COLO668 (cell line): ENCODE results near the gene GRB7.
"Not testable (repeated sequence)": the region's sequence is repeated elsewhere in the genome, so short reads cannot be mapped to it uniquely, and the experiment has no call there.

Source experiments
- DNase-seq: peaks from one replicate; lab custom pipeline; 2025; ENCODE audit not compliant: unreplicated experiment; lab: John Stamatoyannopoulos, UW

Gene GRB7

DNA sequence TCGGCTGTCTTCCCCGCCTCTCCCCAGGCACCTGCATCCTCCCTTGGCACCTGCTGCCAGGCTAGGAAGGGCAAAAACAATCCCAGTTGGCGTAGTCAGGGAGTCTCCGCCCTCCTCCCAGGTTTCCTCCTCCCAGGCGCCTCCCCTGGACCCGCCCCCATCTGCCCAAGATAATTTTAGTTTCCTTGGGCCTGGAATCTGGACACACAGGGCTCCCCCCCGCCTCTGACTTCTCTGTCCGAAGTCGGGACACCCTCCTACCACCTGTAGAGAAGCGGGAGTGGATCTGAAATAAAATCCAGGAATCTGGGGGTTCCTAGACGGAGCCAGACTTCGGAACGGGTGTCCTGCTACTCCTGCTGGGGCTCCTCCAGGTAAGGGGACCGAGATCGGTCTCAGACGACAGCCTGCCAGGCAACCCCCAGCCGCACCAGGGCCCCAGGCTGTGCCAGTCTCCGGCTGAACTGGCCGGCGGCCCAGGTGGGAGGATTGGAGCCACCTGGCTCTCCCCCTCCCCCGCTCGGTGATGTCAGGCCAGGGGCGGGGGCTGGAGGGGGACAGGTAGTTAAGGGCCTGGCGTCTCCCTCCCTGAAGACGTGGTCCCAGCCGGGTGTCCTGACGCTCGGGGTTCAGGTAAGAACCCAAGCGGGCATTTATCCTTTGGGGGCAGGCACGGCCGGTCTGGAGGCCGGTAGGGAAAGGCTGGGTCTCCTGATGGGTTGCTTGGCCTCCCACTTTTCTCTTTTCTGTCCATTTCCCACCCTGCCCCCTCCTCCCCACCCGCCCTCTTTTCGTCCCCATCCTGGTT is at the start of gene GRB7:
Gene GRB7 (plus strand): TSS at position 179 of the 808 bp plus-strand sequence. CDS start 4,364 bp downstream, outside the sequence.
- DNase-seq: peak; percentile 89

DNA sequence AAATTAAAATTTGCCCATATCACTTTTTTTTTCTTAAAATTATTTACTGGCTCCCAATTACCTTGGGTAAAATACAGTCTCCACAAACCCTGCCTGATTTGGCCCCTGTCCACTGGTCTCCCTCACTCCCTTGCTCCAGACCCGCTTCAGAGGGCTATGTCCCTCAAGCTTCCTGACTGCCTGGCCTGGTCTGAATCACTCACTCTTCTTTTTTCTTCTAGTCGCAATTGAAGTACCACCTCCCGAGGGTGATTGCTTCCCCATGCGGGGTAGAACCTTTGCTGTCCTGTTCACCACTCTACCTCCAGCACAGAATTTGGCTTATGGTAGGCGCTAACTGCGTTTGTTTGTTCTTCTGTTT is 49.3 kb upstream of the GRB7 start:
- no peak for DNase-seq

DNA sequence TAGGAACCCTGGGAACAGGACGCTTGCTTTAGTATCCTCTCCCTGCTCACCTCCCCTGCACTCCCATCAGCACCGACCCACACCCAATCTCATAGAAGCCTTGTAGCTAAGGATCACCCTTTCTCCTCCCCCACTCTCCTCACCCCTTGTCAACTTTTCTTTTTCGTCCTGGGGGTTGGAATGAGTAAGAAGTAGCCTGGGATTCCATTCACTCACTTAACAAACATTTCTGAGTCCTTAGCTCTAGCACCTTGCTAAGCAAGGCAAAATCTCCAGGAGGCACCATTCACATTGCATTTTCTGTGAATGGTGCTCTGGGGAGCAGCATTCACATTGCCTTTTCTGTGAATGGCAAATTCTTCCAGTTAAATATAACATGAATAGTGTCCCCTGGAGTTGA is 48.8 kb upstream of the GRB7 start:
- DNase-seq: no peak

DNA sequence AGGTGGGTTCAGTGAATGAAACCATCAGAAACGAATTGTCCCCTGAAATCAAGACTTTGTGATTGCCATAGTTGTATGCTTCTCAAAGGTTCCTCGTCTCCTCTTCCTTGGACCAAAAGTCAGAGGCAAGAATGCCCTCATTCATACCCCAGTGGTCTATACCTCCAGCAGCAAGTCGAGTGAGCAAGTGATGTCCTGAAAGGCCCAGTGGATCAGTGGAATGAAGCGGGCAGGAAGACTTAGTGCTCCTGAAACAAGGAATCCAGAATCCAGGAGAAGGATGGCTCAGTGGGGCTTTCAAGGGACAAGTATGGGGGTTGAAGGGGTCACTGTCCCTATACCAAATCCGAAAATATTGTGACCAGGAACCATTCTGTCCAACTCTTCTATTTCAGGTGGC is 43.1 kb upstream of the GRB7 start:
- DNase-seq: no peak

DNA sequence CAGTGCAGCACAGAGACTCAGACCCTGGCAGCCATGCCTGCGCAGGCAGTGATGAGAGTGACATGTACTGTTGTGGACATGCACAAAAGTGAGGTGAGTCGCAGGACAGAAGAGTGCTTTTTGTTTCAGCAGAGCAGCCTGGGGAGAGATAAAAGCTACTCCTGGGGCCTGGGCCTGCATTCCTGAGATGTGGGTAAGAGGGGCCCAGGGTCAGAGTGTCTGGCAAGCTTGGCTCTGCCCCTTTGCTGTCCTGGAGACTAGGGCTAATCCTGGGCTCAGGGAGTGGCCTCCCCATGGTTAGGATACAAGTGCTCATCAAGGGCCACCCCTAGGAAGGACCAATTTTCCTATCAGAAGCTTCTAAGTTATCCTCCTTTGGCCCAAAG is 42.7 kb upstream of the GRB7 start:
- no peak for DNase-seq

DNA sequence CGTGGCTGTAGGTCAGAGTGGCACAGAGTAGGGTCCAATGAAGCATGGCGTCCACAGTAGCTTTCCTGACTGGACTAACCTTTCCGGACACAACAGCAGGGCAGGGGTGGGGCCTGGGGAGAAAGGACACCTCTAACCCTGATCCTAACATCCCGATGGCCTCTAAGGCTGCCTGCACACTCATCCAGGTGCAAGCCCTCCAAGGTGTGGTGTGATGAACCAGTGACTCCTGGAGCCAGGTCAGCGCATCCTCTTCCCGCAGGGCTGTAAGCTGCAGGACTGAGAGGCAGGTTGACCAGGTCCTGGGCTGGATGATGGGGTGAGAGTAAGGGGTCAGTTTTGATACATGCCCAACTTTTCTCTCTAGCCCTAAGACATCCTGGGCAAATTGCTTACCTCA is 41.0 kb upstream of the GRB7 start:
- DNase-seq: no peak

DNA sequence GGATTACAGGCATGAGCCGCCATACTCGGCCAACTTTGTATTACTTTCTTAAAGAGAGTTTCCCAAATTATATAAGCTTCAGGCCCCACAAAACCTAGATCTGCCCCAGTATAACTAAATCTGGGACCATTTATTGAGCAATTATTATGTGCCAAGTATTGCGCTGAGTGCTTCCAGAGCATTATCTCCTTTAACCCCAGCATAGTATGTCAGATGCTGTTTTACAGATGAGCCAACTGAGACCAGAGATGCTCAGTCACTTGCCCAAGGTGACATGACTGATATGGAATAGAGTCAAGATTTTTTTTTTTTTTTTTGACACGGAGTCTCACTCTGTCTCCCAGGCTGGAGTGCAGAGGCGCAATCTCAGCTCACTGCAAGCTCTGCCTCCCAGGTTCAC is 39.8 kb upstream of the GRB7 start:
- DNase-seq: no peak

DNA sequence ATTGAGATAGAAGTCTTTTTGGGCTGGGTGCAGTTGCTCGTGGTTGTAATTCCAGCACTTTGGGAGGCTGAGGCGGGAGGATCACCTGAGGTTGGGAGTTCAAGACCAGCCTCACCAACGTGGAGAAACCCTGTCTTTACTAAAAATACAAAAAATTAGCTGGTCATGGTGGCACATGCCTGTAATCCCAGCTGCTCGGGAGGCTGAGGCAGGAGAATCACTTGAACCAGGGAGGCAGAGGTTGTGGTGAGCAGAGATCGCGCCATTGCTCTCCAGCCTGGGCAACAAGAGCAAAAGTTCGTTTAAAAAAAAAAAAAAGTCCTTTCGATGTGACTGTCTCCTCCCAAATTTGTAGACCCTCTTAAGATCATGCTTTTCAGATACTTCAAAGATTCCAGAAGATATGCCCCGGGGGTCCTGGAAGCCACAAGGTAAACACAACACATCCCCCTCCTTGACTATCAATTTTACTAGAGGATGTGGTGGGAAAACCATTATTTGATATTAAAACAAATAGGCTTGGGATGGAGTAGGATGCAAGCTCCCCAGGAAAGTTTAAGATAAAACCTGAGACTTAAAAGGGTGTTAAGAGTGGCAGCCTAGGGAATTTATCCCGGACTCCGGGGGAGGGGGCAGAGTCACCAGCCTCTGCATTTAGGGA is 38.5 kb upstream of the GRB7 start:
- DNase-seq: not testable (repeated sequence)

DNA sequence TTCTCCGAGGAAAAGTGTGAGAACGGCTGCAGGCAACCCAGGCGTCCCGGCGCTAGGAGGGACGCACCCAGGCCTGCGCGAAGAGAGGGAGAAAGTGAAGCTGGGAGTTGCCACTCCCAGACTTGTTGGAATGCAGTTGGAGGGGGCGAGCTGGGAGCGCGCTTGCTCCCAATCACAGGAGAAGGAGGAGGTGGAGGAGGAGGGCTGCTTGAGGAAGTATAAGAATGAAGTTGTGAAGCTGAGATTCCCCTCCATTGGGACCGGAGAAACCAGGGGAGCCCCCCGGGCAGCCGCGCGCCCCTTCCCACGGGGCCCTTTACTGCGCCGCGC is 38.0 kb upstream of the GRB7 start, which contains the start of gene ERBB2:
Gene ERBB2 (plus strand): TSS at position 247 of the 330 bp plus-strand sequence. CDS start 175 bp downstream, outside the sequence.
- DNase-seq: peak; percentile 14

DNA sequence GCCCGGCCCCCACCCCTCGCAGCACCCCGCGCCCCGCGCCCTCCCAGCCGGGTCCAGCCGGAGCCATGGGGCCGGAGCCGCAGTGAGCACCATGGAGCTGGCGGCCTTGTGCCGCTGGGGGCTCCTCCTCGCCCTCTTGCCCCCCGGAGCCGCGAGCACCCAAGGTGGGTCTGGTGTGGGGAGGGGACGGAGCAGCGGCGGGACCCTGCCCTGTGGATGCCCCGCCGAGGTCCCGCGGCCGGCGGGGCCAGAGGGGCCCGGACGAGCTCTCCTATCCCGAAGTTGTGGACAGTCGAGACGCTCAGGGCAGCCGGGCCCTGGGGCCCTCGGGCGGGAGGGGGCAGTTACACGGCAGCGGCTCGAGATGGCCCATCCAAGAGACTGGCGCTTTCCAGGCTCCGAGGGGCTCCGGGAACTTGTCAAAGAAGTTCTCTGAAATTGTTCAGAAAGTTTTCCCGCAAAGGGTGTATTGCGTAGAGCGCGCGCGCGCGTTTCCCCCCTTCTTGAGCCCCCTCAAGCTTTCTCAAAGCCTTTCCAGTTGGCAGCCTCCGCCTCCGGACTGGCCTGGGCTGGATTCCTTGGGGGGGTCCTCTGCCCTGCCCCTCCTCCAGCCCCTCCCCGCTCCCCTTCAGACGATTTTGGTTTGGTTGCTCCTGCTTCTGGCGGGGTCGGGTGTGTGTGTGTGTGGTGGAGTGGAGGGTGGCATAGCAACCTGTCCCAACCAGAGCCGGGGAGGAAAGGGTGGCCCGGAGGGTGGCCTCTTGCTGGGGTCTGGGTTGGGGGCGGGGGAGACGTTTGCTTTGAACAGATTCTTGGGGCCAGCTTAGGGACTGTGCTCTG is 37.4 kb upstream of the GRB7 start:
- DNase-seq: peak; percentile 14

DNA sequence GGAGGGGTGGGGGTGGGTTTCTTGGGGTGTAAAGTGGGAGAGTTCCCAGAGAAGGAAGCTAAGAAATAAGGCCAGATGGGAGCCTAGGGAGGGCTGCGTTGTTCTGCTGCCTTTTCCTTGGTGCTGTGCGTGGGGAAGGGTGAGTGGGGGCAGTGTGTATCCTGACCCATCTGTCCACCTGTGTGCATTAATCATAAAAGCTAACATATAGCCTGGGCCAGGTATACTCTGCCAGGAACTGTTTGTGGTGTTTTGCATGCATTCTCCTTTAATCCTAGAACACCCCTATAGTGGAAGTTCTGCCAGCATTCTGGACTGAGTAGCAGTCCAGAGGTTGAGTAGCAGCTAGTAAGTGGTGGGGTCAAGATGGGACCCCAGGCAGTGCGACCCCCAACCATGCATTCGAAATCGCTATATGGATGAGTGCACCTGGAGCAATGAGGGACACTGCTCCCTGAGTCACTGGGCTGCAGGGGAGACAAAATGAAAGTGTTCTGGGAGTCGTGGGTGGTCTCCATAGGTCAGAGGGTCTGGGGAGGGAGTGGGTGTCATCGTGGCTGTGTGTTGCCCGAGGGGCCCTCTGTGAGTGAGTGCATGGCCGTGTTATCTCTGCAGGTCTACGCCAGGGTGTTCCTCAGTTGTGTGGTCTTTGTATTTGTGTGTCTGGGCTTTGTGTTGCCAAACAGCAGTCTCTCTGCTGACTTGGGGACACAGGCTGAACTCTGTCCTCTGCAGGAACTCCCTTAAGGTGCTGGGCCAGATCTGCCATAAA is 36.5 kb upstream of the GRB7 start:
- DNase-seq: no peak

DNA sequence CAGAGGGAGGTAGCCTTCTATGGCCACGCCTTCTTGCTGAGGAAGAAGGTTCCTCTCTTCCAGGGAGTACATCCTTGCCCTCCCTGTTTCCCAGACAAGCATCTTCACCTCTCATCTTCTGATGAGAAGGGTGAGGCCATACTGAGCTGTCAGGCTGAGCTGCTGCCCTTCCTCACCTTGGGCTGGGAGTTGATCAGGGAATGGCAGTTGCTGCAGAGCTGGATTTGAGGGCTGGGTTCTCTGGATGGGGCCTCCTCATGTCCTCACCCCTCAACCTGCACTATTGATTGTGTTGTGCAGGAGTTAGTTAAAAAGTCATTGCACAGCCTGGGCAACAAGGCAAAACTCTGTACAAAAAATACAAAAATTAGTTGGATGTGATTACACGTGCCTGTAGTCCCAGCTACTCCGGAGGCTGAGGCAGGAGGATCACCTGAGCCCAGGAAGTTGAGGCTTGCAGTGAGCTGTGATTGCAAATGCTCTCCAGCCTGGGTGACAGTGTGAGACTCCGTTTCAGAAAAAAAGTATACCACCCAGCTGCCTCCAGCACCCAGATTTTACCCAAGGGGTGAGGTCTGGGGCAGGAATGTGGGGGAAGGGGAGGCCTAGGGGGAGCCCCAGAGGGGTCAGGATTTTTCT is 35.8 kb upstream of the GRB7 start:
- DNase-seq: no peak

DNA sequence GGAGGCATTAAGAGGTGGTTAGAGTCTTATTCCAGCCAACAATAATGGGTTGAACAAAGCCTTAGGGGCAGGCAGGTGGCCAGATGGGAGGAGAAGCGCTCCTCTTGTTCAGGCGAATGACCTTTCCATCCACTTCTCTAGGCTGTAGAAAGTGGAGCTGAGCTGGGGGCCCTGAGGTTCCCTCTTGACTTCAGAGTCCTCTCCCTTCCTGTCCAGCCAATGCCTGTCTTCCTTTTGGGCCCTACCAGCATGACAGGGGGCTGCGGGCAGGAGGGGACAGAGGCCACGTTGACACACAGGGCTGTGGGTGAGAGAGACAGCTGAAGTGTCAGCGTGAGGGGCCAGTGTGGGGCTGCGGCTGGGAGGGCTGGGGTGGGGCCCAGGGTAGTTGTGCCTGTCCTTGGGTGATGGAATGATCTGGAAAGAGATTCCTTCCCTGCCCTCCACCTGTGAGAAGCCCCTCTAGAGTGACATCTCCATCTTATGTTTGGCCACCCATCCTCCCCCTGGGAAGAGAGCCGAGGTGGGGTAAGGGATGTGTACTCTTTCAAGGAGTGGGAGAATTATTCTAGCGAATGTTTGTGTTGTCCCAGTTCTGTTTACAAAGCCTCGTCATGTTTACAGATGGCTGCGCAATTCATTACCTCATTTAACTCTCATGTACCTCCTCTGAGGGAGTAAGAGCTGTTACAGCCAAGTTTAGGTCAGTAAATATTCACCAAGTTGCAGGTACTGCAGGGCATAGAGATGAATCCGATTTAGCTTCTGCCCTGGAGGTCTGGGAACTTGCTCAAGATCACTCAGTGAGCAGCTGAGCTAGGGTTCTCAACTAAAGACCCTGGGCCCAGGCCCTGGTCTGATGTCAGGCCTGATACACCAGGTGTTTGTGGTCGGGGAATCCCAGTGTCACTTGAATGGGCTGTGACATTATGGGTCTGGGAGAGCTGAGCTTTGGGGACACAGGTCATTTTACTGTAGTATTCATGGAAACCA is 34.5 kb upstream of the GRB7 start:
- peak; percentile 62 for DNase-seq

DNA sequence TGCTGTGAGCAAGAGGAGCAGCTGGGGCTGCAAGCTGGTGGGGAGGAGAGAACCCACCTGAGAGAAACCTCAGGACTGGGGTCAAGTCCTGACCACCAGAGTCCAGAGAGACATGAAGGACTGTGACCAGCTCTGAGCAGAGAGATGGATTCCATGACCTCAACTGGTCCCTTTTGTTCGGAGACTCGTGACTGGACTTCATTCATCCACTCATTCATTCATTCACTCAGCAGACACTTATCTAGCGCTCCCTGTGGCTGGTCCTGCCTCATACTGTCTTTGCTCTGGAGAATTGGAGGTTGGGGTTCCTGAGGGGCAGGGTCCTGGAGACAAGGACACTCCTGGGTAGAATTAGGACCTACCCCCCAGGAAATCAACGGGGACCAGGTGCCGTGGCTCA is 33.8 kb upstream of the GRB7 start:
- DNase-seq: no peak

DNA sequence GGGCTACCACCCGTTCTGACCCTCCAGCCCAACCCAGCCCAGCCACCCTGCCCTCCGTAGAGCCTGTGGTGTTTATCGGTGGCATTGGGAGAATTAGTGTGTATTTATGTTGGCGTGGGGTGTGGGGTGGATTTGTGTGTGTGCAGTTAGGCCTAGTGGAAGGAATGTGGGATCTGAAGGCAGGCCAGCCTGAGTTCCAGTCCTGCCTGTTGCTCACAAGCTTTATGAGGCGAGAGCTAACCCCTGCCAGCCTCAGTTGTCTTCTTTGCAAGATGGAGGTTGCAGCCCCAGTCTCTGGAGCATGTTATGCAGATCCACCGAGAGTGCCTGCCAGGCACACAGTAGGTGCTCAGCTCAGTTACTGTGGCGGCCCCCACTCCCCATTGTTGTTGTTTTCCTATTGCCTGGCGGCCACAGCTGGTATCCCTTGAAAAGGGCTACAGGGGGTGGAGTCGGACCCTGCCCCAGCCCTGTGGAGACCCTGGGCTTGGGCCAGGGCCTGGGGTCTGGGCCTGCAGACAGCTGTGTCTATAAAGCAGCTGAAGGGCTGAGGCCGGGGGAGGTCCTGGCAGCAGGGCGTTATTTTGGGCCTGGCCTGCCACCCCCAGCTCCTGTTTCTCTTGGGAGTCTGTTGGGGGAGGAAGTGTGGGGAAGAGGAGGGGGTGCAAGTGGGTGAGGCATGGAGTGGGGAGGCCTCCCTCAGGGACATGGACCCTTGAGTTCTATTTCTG is 32.8 kb upstream of the GRB7 start:
- DNase-seq: no peak

DNA sequence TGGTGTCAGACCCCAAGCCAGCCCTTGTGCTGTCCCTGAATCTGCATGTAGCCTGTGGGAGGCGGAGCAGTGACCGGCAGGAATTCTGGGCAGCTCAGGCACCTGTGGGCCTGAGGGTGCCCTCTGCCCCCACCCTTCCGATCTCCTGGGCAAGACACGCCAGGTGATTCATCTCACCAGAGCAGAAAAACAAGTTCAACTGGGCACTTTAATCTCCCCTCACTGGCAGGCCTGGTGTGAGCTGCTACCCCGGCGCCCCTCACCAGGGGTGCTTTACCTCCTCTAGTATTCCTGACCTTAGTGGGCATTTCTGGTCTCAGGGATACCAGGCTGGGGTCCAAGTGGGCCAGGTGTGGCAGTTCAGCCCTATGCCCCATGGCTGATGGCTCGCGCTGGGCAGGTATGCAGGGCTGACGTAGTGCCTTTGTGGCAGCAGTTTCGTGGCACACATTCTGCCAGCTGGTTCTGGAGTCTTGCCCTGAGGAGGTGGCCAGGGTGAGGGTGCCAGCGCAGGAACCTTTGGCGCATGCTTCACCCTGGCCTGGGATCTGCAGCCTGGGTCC is 31.9 kb upstream of the GRB7 start:
- DNase-seq: peak; percentile 58

DNA sequence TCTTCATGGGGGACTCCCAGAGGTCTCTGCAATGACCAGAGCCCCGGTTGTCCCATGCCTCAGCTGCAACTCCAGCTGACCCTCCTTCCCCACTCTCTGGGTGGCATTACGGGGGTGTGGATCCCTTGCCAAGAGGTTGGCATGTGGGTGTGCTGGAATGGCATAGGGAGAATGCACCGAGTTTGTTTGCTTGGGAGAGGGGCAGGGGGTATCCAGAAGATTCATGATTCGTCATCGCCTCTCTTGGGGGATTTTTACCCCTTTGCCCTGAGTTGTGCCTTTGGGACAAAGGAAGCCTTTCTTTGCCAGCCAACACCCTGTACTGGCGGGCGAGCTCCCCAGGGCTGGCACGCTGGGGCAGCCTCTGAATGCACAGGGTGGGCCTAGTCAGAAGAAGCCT is 31.4 kb upstream of the GRB7 start:
- DNase-seq: no peak

DNA sequence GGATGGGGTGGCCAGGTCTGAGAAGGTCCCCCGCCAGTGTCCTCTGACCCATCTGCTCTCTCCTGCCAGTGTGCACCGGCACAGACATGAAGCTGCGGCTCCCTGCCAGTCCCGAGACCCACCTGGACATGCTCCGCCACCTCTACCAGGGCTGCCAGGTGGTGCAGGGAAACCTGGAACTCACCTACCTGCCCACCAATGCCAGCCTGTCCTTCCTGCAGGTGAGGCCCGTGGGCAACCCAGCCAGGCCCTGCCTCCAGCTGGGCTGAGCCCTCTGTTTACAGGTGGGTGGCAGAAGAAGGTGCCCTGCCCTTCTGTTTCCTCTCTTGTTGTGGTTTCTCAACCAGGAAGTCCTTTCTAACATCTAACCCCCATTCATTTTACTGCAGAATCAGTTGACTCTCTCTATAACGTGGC is 30.8 kb upstream of the GRB7 start:
- DNase-seq: peak; percentile 30
